GM12873 (cell line): ENCODE data around the gene VSIG10L2.

ENCODE experiments used
- CTCF ChIP-seq: IDR thresholded peaks from 2 replicates; pipeline ENCODE4 v1.5.1; 2012; ENCODE audit warnings: low read depth, mild to moderate bottlenecking, moderate library complexity, low read length, control low read depth; ENCODE audit not compliant: insufficient read depth; ENCODE audit errors: missing control alignments

The VSIG10L2 gene

GRCh38 chr11:125954945-125955640 lies 9.2 kb downstream of the VSIG10L2 start:
- TF ChIP-seq CTCF, result no peak

- TF ChIP-seq CTCF, result no peak
Measured at GRCh38 chr11:125955856-125956255, 10.0 kb downstream of the VSIG10L2 start.

GRCh38 chr11:125956391-125957134 lies 10.7 kb downstream of the VSIG10L2 start:
- no peak for TF ChIP-seq CTCF

GRCh38 chr11:125957618-125958332 lies 11.9 kb downstream of the VSIG10L2 start:
- no peak for TF ChIP-seq CTCF

GRCh38 chr11:125958872-125959400 lies 13.1 kb downstream of the VSIG10L2 start:
- TF ChIP-seq CTCF, result no peak

- TF ChIP-seq CTCF, result no peak
Measured at GRCh38 chr11:125959511-125959910, 13.7 kb downstream of the VSIG10L2 start.

- TF ChIP-seq CTCF, result no peak
Measured at GRCh38 chr11:125959931-125960330, 14.1 kb downstream of the VSIG10L2 start.
